NCI-H526 treated with DMSO at 0.1 percent for 48 hours (cell line): ENCODE measurements around the gene LRRC8D.

ENCODE experiments used
- DNase-seq: peaks from one replicate; lab custom pipeline; 2025; lab: John Stamatoyannopoulos, UW

Gene LRRC8D

GRCh38 chr1:89871768-89872473 is 51.1 kb downstream of the LRRC8D start:
- DNase-seq = no peak

GRCh38 chr1:89872567-89872966 is 51.7 kb downstream of the LRRC8D start:
- DNase-seq = no peak

GRCh38 chr1:89873288-89873687 is 52.5 kb downstream of the LRRC8D start:
- no peak for DNase-seq

GRCh38 chr1:89873770-89874169 is 52.9 kb downstream of the LRRC8D start:
- DNase-seq = no peak

- no peak for DNase-seq
These were observed 55.6 kb downstream of the LRRC8D start for GRCh38 chr1:89876463-89876862.

- DNase-seq = no peak
These were observed 56.9 kb downstream of the LRRC8D start for GRCh38 chr1:89877756-89878155.

- no peak for DNase-seq
These were observed 57.4 kb downstream of the LRRC8D start for GRCh38 chr1:89878256-89878655.

- DNase-seq = no peak
These were observed 59.8 kb downstream of the LRRC8D start for GRCh38 chr1:89880679-89881078.

- DNase-seq = no peak
These were observed 60.7 kb downstream of the LRRC8D start for GRCh38 chr1:89881415-89882058.

GRCh38 chr1:89882348-89883029 is 61.7 kb downstream of the LRRC8D start:
- no peak for DNase-seq

- no peak for DNase-seq
These were observed 62.2 kb downstream of the LRRC8D start for GRCh38 chr1:89883030-89883379.

GRCh38 chr1:89884718-89885596 is 64.1 kb downstream of the LRRC8D start:
- no peak for DNase-seq

- no peak for DNase-seq
These were observed 66.4 kb downstream of the LRRC8D start for GRCh38 chr1:89887270-89887669.

- DNase-seq = no peak
These were observed 66.9 kb downstream of the LRRC8D start for GRCh38 chr1:89887713-89888112.

- DNase-seq = no peak
These were observed 67.9 kb downstream of the LRRC8D start for GRCh38 chr1:89888480-89889322.

GRCh38 chr1:89889323-89889615 is 68.4 kb downstream of the LRRC8D start:
- DNase-seq = no peak

- no peak for DNase-seq
These were observed 69.4 kb downstream of the LRRC8D start for GRCh38 chr1:89890085-89890752.

GRCh38 chr1:89892816-89893215 is 72.0 kb downstream of the LRRC8D start:
- DNase-seq = no peak

- no peak for DNase-seq
These were observed 73.7 kb downstream of the LRRC8D start for GRCh38 chr1:89894210-89895201.
